Measurements from ENCODE around the gene PDE6G. TPM values are rescaled to one million over a fixed set of nuclear protein-coding genes. Genes with fewer than 3 reads are reported as not detected.

The PDE6G gene
- total and polyA plus RNA-seq, 2 of the 13 experiments (the other 11 are each of a cell fraction or from before 2014, with no cell fraction given), result 1.4 to 6.7 TPM

- TF ChIP-seq HMGXB3 (CRISPR knock-in tag; IDR thresholded peaks at IDR 0.05; ENCODE audit: borderline replicate concordance), result peak; percentile 79
- TF ChIP-seq NFYB (CRISPR knock-in tag; IDR thresholded peaks at IDR 0.05), result peak; percentile 99
- TF ChIP-seq ASH2L (IDR thresholded peaks at IDR 0.05; ENCODE audit: insufficient read length, low read depth, low read length), result peak; percentile 90
- no peak for TF ChIP-seq ZXDC (CRISPR knock-in tag; IDR thresholded peaks at IDR 0.05)
- no peak for TF ChIP-seq ZKSCAN5 (CRISPR knock-in tag; IDR thresholded peaks at IDR 0.05)
- TF ChIP-seq GLMP (CRISPR knock-in tag; IDR thresholded peaks at IDR 0.05; ENCODE audit: borderline replicate concordance), result no peak
- no peak for TF ChIP-seq ONECUT2 (CRISPR knock-in tag; IDR thresholded peaks at IDR 0.05)
- TF ChIP-seq CREB3 (CRISPR knock-in tag; IDR thresholded peaks at IDR 0.05), result peak; percentile 76; the same call in 1 of the 2 replicates
- peak; percentile 57; the same call in 1 of the 2 replicates for TF ChIP-seq ZBTB43 (CRISPR knock-in tag; conservative IDR thresholded peaks at IDR 0.05)
- no peak for TF ChIP-seq HNRNPUL1 (IDR thresholded peaks at IDR 0.05; ENCODE audit: low read depth, low read length)
- no peak for TF ChIP-seq HMGA1 (CRISPR knock-in tag; conservative IDR thresholded peaks at IDR 0.05)
- no peak for TF ChIP-seq TRAFD1 (CRISPR knock-in tag; IDR thresholded peaks at IDR 0.05; ENCODE audit: borderline replicate concordance)
- peak; percentile 68; the same call in 1 of the 2 replicates for TF ChIP-seq PCBP1 (IDR thresholded peaks at IDR 0.05; ENCODE audit: borderline replicate concordance, low read depth, low read length)
- TF ChIP-seq PHF21A (CRISPR knock-in tag; IDR thresholded peaks at IDR 0.05), result peak; percentile 42; the same call in 1 of the 2 replicates
- TF ChIP-seq MAF1 (CRISPR knock-in tag; IDR thresholded peaks at IDR 0.05; ENCODE audit: borderline replicate concordance), result no peak; the same call in 1 of the 2 replicates
Measured at GRCh38 chr17:81683584-81684441, 27.5 kb upstream of the PDE6G start, which contains the start of the genes ARL16 and HGS (continued).
